ENCODE data around the gene DHRS7C.
"Not testable (repeated sequence)": the region's sequence is repeated elsewhere in the genome, so short reads cannot be mapped to it uniquely, and the experiment has no call there.

Gene DHRS7C

DNA sequence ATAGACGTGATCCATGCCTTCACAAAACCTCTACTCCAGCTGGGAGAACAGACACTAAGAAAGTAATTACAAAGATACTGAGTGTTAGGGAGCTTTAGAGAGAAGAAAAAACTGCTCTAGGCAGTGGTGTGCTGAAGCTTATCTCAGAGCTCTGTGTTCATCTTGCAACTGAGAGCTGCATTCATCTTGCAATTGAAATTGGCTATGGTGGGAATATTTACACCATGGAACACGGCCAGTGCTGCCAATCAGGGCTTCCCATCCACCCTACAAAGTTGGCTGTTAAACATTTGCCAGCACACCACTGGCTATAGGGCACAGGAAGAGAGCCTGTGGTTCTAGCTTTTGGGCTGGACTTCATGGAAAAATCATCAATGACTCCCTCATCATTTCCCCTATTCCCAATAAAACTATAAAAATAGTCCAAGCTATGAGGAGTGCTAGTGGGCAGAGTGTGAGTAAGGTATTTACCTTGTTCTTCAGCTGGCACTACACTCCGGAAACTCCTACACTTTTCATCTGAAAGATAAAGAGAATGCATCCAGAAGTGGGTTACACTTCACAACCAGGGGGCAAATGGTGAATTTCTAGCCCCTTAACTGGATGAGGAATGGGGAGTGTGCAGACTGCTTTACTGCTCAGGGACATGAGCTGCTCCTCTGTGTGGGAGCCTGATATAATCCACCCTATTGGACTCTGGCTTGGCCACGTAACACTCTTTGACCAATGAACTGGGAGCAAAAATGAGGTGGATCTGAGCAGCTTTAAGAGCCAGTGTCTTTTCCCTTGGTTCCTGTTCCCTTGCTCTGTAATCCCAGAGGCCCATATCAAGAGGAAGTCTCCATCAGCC, 18.9 kb upstream of the DHRS7C start:
- DNase-seq, result no peak

DNA sequence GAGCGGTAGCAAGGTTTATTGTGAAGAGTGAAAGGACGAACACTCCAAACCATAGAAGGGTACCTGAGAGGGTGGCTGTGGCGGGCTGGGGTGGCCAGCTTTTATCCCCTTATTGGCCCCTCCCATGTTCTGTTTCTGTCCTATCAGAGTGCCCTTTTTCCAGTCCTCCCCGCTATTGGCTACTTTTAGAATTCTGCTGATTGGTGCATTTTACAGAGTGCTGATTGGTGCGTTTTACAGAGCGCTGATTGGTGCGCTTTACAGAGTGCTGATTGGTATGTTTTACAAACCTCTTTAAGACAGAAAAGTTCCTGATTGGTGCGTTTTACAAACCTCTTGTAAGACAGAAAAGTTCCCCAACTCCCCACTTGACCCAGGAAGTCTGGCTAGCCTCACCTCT, 18.0 kb upstream of the DHRS7C start:
- DNase-seq, result no peak

DNA sequence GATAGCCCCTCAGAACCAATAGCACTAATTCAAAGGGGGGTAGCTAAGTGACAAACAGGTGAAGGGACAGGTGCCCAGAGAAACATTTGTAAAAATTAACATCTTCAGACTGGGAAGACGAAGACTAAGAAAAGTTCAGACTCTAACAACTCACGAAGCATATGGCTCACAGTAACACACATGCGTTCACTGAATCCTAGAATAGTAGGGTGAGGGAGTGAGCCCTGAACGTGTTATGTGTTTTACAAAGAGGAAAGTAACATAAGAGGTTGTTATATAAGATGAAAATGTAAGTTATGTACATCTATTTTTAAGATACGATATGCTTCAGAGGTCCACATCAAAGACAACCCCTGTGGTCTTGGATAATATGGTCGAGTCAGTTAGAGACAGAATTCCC, 15.3 kb upstream of the DHRS7C start:
- DNase-seq, result no peak

DNA sequence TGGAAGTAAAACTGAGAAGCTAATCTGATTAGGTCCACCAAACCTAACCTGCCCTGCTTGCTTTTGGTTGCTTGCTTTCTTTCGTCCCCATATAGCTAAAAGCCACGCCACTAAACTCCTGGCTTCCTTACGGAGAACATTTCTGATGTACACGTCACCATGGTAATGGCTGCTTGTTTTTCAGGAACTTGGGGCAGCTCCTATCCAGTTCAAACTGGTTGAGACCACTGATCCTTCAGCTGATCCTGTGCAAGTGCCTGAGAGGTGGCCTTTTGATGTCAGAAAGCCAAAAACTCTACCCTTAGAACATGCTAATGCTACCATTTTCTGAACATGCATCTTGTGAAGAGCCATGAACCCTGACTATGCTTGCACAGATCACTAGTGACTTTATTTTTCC, 14.4 kb upstream of the DHRS7C start:
- no peak for DNase-seq

DNA sequence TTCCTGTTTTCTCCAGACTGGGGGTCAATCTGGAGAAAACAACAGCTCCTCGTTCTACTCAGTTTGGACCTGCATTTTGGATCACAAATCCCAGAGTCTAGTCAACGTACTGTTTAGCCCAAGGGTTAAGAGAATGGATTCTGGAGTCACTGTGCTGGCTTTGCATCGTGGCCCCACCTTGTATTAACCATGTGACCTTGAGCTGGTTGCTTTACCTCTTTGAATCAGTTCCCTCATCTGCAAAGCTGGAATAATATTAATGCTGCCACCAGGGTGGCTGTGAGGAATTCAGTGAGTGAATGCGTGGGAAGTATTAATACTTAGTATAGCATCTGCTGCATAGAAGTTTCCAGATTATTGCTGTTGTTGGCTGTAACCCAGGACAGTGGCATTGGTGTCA, 11.3 kb upstream of the DHRS7C start:
- DNase-seq, result no peak

DNA sequence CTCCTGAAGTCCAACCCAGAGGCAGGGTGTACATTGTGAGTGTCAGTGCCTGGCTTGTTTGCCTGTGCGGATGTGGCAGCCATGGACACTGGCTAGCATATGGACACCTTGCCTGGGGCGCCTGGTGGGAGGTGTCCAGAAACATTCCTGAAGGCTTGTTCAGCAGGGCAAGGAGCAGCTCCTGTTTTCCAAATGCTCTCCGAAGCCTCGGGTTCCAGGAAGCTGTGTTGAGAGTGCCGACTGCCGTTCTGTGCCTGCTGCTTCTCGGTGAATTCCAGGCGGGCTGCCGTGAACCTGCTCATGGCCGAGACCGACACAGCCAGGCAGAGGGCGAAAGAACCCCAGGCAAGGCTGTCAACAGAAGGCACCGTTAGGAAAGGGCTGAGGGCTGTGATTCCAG, 10.9 kb upstream of the DHRS7C start:
- no peak for DNase-seq

DNA sequence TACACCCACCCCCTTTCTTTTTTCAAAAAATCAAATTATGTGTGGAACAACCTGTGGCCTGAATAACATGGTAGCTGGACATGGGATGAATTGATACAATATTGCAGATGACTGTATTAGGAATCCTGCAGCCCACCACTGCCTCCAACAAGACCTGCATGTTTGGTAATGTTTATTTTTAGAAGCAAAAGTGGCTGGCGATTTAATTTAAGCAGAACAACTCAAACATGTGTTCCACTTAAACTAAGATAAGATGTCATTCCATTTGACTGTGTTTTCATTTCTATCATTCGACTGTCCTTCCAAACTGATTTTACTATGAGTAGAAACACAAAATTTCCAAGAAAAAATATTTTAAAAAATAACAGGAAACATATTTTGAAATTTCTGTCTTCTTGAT, 10.1 kb upstream of the DHRS7C start:
- no peak for DNase-seq

DNA sequence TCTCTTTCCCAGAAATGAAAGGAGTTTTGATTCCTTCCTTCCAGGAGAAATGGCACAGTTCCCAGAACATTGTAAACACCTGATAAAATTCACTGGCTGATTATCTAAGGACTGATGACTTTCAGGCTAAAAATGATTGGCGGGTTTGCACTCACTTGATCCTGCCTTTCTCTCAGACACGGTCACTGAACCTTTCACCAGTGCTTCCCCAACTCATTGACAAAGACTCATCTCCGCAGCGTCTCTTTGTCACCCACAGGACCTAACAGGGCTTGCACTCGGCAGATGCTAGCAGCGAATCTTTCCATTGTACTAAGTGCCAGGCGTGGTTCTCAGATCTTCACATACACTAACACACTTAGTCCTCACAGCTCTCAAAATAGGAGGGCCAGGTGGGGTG, 7.3 kb upstream of the DHRS7C start:
- no peak for DNase-seq

DNA sequence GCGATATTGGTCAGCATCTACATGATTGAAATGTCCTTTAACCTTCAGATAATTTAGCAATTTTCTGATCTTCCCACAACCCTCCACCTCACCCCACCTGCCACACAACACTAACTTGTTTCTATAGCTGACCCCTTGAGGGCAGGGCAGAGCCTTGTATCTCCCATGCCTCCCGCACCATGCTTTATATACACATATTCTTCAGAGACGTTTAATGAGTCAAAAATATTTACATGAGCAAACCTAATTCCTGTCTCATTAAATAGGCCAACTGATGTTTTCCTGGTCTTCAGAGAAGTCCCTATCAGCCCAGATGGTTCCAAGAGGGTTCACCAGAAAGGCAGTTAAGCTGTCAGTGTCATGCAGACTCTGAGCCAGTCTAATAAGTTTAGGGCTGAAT, 6.6 kb upstream of the DHRS7C start:
- no peak for DNase-seq

DNA sequence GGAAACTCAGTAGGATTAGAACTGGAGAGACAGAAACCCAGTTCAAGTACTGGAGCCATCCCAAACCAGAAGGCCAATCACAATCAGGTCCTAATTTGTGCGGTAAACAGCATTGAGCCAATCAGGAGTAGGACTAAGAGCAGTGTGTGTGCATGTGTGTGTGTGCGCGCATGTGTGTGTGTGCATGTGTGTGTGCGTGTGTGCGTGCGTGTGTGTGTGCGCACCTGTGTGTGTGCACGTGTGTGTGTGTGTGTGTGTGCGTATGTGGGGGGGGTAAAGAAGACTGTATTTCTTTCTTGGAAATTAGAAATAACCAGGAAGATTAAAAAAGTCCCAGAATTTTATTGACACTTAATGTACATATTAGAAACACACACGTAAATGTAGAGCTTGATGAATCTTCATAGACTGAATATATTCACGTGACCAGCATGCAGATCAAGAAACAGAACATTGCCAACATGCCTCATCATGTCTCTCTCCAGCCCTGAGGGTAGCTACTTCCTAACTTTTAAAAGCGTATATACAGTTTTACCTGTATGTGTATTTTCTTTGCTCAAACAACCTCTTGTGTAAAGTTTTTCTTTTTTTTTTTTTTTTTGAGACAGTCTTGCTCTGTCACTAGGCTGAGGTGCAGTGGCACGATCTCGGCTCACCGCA, 919 bp upstream of the DHRS7C start:
- no peak for DNase-seq

DNA sequence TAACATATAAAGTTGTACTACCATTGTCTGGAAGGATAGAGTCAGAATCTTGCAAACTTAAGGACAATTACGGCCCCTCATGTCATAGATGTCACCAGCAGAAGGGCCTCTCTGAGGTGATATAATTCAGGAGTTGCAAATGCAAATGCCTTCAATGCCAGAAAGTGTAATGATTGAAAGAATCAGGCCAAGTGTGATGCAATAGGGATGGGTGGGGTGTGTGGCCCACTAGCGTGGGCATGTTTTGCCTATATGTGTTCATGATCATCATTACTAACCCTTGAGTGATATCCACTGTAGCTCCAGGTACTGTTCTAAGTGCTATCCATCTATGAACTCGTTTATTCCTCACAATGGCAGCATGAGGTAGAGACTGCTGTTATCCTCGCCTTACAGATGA, 1.1 kb downstream of the DHRS7C start:
- no peak for DNase-seq

DNA sequence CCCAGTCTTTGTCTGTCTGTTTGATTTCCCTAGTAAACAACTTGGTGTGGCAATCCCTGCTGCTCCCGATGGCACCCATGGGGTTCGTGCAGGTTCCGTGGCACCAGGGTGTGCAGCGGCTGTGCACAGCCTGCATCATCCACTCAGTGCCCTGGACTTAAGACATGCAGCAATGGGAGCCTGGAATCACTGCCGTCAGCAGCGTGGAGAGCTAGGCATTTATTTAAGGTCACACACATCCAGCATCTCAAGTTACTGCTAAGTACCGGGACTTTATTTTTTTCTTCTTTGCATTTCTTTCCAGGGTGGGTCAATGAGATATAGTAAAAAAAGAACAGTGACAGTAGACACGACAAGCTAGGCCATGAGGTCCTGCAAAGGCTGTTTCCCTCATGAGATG, 2.8 kb downstream of the DHRS7C start:
- DNase-seq, result no peak

DNA sequence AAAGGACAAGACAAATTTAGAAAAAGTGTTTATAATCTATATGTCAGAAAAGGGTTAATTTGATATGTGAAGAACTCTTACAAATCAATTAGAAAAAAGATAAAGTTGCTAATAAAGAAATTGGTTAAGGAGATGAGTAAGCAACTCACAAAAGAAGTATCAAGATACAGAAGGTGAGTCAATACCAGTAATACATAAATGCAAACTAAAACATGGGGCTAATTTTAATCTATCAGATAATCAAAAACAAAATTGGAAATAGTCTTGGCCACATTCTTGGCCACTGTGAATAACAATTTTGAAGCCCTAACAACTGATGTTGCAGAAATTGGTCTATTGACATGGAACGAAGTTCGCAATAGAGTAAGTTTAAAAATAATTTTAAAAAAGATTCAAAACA, 6.8 kb downstream of the DHRS7C start:
- DNase-seq, result no peak

DNA sequence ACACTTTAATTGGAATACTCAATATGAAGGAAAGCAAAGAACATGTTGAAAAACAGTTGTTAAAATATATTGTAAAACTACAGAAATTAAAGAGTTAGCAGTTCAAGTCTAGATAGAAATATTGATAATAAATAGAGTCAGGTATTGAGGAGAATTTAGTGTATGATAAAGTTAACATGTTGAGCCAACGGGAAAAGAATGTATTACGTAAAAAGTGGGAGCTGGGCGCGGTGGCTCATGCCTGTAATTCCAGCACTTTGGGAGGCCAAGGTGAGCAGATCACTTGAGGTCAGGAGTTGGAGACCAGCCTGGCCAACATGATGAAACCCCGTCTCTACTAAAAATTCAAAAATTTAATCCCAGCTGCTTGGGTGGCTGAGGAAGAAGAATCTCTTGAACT, 7.9 kb downstream of the DHRS7C start:
- not testable (repeated sequence) for DNase-seq

DNA sequence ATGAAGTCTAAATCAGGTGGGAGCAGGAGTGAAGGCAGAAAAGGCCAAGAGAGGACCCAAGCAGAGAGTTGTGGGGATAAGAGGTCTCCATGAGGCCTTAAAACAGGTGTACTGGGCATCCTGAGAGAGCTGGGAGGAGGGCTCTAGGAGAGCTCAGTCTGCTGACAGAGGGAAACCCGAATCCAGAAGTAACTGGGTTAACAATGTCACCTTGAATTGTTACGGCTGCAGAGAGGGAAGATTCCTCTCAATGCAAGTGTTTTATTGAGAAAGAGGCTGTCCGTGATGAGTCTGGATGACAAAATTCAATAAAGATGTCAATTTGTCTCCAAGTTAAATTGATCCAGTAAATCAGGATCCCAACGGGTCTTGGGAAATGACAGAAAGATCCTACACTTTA, 8.3 kb downstream of the DHRS7C start:
- DNase-seq, result no peak

DNA sequence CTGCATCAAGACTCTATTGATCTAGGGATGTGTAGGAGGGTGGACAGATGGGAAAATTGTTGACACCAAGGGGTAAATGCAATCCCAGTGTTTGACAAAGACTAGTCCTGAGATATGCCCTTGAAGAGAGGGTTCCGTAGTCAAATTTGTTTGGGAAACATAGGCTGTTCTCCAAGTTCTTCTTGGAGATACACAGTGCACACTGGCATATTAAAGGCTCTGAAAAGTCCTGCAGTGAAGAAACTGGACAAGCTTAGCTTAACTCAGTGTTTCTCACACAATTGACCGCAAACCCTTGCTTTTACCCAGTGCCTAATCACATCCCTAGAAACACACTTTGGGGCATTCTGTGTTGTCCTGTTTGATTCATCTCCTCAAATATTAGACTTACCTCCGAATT, 10.8 kb downstream of the DHRS7C start:
- DNase-seq, result no peak

DNA sequence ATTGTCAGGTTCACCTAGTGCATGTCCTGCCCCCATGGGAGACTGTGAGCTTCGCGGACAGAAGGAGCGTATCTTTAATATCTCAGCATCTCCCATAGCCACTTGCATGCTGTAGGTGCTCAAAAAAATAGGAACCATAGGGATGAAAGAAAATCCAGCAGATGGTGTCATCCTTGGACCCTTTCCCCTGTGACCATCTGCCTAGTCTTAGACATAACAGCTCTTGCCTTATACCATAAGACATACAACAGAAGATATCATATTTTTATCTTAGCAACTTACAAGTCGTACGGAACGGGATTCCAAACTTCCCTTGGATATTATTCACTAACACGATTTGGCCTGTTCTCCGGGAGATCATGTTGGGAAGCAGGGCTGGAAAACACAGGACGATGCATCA, 14.5 kb downstream of the DHRS7C start:
- DNase-seq, result no peak

DNA sequence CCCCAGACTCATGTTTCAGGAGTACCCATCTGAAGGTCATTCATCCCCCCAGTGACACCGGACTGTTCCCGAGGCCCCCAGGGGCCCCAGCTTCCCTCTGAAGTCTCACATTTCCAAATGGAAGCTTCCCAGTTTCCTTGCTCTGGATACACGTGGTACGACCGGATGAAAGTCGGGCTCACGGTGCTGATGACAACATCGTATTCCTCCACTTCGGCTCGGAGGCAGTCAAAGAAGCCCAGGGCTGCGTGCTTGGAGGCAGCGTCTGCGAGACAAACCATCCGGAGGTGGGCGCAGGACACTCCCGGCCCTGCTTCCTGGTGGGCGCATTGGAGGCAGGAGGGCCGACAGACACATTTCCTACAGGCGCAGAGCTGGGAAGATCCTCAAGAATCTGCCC, 18.7 kb downstream of the DHRS7C start:
- no peak for DNase-seq

DNA sequence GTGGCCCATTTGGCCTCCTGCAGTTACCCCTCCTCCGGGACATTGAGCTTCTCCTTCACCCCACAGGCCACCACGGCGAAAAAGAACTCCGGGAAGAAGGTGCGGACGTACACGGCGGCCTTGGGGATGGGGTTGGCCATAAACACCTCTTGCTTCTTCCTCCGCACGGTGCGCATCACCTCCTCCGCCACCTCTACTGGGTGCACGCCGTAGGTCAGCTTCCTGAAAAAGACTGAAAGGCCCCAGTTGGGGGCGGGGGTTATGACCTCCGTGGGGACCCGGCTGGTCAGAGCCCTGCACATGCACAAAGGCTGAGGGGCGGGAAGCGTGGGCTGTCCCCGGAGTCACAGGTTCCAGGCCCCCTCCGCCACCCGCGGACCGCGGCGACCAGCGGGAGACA, 19.9 kb downstream of the DHRS7C start:
- no peak for DNase-seq

DNA sequence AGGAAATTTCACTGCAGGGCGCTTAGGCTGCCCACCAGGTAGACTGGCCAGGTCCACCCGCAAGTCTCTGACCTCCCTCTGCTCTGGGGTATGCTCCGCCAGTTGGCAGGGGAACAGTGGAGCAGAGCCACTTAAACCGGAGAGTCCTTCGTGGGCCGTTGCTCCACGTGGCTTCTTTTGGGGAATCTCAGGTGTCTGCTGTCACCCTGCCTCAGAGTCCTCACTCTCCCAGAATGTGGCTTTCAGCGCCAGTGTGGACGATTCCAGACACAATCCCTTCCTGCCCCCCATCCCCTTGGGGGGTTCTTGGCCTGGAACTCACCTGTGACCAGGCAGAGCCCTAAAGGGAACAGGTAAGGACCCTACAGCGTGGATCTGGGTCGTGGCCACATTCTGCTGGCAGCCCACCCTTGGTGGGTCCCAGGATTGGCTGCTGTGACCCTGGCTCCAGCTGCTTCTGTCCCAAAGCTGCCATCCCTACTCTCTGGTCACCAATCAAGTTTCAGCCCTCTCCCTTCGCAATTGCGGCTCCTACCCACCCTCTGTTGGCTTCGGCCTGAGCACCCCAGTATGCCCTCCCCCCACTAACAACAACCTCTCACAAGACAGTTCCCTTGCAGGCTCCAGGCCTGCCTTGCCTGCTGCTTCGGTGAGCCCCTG, 22.2 kb downstream of the DHRS7C start:
- no peak for DNase-seq

DNA sequence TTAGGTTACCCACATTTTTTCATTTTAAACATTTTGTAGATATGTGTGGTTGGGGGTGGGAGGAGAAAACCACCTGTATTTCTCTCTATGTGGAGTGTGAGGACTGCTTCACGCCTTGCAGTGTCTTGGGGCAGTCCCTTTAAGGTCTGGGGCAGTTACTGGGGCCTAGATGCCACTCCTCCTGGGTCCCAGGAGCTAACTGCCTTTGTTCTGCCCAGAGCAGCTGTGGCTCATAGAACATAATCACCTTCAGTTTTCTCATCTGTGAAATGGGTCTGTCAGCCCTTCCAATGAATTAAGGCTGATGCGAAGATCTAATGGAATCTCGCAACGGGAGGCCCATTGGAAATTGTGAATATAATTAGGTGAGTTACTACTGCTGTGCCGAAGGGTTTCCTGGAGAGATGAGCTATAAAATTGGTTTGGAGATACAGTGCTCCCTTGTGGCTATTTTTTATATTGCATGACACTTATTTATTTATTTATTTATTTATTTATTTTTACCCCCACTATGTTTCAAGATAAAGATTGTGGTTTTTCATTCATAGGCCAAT, 22.9 kb downstream of the DHRS7C start:
- DNase-seq, result no peak

DNA sequence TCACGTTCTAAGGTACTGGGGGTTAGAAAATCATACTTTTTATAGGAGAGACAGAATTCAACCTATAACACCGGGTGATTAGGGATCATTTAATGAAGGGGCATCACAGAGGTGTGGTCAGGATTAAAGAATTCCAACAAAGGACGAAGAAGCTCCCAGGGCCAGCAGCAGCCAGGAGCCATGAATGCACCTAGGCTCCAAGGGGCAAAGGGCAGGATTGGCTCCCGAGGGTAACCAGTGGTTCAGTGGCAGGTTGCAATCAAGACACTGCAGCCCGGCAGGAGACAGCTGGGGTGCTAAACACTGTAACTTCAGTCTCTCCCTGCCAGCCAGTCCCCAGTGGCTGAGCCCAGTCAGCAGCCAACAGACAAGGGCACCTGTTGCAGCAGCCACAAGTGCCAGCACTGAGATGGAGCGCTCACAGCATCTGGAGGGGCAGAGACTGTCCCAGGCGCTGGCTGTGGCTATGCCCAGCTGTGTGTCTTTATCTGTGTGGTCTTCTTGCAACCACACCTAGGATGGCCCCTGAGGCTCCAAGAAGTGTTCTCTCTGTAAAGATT, 23.9 kb downstream of the DHRS7C start:
- no peak for DNase-seq

DNA sequence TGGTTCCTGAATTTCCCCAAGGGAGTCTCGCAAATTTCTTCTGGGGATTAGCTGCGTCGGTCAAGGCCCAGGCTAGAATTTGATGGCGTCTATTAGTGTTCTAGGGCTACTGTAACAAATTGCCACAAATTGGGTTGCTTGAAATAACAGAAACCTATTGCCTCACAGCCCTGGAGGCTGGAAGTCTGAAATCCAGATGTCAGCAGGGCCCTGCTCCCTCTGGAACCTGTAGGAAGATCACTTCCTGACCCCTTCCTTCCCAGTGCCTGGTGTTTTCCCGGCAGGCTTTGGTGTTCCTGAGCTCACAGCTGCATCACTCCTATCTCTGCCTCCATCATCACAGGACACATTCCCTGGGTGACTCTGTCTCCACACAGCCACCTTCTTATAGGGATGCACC, 24.4 kb downstream of the DHRS7C start:
- DNase-seq, result no peak

DNA sequence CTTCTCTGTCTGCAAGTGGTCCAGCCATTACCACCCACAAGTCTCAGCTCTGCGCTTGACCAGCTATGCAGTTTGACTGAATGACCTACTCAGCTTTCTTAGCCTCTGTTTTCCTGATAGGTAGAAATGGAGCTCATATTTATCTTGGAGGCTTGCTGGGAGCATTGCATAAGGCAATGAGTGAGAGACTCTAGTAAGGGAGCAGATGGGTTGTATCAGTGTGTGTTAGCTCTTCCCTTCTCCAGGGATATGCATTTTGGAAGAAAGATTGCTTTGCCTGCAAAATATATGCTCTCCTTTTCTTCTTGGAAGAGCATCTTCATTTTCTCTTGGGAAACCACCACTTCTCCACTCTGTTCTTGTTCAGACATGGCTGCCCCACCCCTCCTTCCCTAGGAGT, 26.1 kb downstream of the DHRS7C start:
- no peak for DNase-seq
